BLaER1 (cell line): ENCODE data around the gene ZNF92.
"Not testable (repeated sequence)": the region's sequence is repeated elsewhere in the genome, so short reads cannot be mapped to it uniquely, and the experiment has no call there.

Experiments used
- H3K27ac ChIP-seq: shearing (Covaris generic); formaldehyde crosslinking; 2 replicates; pipeline ENCODE4 v1.8.1; 2022
- H3K27me3 ChIP-seq: shearing (Covaris generic); formaldehyde crosslinking; 2 replicates; pipeline ENCODE4 v1.8.1; 2022
- H3K36me3 ChIP-seq: shearing (Covaris generic); formaldehyde crosslinking; 2 replicates; pipeline ENCODE4 v1.8.1; 2022
- H3K4me1 ChIP-seq: shearing (Covaris generic); formaldehyde crosslinking; 2 replicates; pipeline ENCODE4 v1.8.1; 2022
- H3K4me2 ChIP-seq: shearing (Covaris generic); formaldehyde crosslinking; 2 replicates; pipeline ENCODE4 v1.8.1; 2022
- H3K4me3 ChIP-seq: shearing (Covaris generic); formaldehyde crosslinking; 2 replicates; pipeline ENCODE4 v1.8.1; 2022
- H3K9ac ChIP-seq: shearing (Covaris generic); formaldehyde crosslinking; 2 replicates; pipeline ENCODE4 v1.8.1; 2022
- H3K9me3 ChIP-seq: shearing (Covaris generic); formaldehyde crosslinking; 2 replicates; pipeline ENCODE4 v1.8.1; 2022
- H4K20me1 ChIP-seq: shearing (Covaris generic); formaldehyde crosslinking; 2 replicates; pipeline ENCODE4 v1.8.1; 2022
- Cebpa-rat ChIP-seq: shearing (Covaris generic); IDR thresholded peaks from 2 replicates; pipeline ENCODE4 v1.8.1; 2022

Gene ZNF92

GRCh38 chr7:65373608-65374351 is at the start of gene ZNF92:
TSS of gene ZNF92 (plus strand) at chr7:65373855. CDS start at chr7:65373998, 143 bp downstream.
- Histone ChIP-seq H3K4me3 (peak within 1 kb of the TSS; percentile 86), H3K27me3 (no peaks in the 10 kb centered on the region), H3K9ac (peak within 1 kb of the TSS; percentile 94), H3K4me2 (peak within 1 kb of the TSS; percentile 93), H3K27ac (peak within 1 kb of the TSS; percentile 93), H4K20me1 (peaks cover 42% of the 10 kb centered on the region), H3K36me3 (peaks cover 34% of the 10 kb centered on the region), H3K4me1 (peaks cover 21% of the 10 kb centered on the region), H3K9me3 (peaks cover 28% of the 10 kb centered on the region)
- TF ChIP-seq Cebpa-rat = no peak

DNA sequence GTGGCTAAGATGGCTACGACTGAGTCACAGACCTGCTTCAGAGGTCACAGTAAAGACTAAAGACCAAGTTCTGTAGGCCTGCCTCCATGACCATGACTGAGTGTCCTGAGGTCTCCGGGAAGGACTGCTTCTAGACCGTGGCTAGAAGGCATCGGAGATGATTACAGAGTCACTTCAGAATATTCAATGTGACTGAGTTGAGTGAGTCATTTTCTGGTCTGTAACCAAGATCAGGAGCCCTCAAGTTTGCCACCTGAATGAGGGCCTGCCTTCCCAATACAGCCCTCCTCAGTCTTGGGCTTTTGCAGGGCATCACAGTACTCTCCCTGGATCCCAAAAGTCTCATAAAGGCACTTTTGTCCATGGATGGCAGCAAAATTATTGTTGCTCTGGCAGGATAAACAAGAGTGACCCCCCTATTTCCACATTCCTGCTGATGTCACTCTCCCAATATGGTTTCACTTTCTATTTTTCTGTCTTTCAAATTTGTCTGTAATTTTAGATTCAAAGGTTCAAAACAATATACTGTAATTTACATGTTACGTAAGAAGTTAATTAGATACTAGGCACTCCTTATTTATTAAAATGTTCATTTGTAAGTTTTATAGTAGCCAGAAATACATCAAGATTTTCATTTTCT is 47.7 kb upstream of the ZNF92 start:
- no peak overlapping the region for H3K4me2 ChIP-seq
- TF ChIP-seq Cebpa-rat = no peak

GRCh38 chr7:65338346-65338745 is 35.3 kb upstream of the ZNF92 start:
- Histone ChIP-seq H3K27ac (no peak overlapping the region), H3K27me3 (no peaks in the 10 kb centered on the region), H3K4me2 (no peak overlapping the region), H3K4me3 (no peak overlapping the region), H3K4me1 (no peaks in the 10 kb centered on the region), H3K9ac (no peak overlapping the region), H3K36me3 (no peaks in the 10 kb centered on the region), H4K20me1 (no peaks in the 10 kb centered on the region), H3K9me3 (no peaks in the 10 kb centered on the region; the same call in 1 of the 2 replicates)
- TF ChIP-seq Cebpa-rat = no peak

More for the DNA sequence above, 47.7 kb upstream of the ZNF92 start:
- Histone ChIP-seq H3K9me3 (no peaks in the 10 kb centered on the region), H3K9ac (no peak overlapping the region), H3K27ac (no peak overlapping the region), H4K20me1 (no peaks in the 10 kb centered on the region), H3K4me1 (no peaks in the 10 kb centered on the region), H3K4me3 (no peak overlapping the region), H3K27me3 (no peaks in the 10 kb centered on the region), H3K36me3 (no peaks in the 10 kb centered on the region; the same call in 1 of the 2 replicates)

- no peak overlapping the region for H3K9ac ChIP-seq
- no peak for TF ChIP-seq Cebpa-rat
- no peaks in the 10 kb centered on the region for H4K20me1 ChIP-seq
- no peaks in the 10 kb centered on the region for H3K27me3 ChIP-seq
- H3K4me2 ChIP-seq = no peak overlapping the region
- H3K9me3 ChIP-seq = no peaks in the 10 kb centered on the region; the same call in 1 of the 2 replicates
- H3K4me3 ChIP-seq = no peak overlapping the region
- no peaks in the 10 kb centered on the region for H3K4me1 ChIP-seq
- H3K36me3 ChIP-seq = no peaks in the 10 kb centered on the region
- no peak overlapping the region for H3K27ac ChIP-seq
Measured at GRCh38 chr7:65339257-65339656, 34.4 kb upstream of the ZNF92 start.

- H4K20me1 ChIP-seq = no peaks in the 10 kb centered on the region
- no peak overlapping the region for H3K4me3 ChIP-seq
- no peak for TF ChIP-seq Cebpa-rat
- no peaks in the 10 kb centered on the region for H3K27me3 ChIP-seq
- no peaks in the 10 kb centered on the region for H3K36me3 ChIP-seq
- H3K9me3 ChIP-seq = peaks cover 15% of the 10 kb centered on the region
- no peak overlapping the region for H3K9ac ChIP-seq
- H3K4me2 ChIP-seq = no peak overlapping the region
- H3K4me1 ChIP-seq = no peaks in the 10 kb centered on the region
- no peak overlapping the region for H3K27ac ChIP-seq
Measured at GRCh38 chr7:65342723-65343629, 30.7 kb upstream of the ZNF92 start.

- peaks cover 15% of the 10 kb centered on the region for H3K9me3 ChIP-seq
- not testable (repeated sequence) for H3K4me3 ChIP-seq, H3K4me1 ChIP-seq, H3K4me2 ChIP-seq, H3K36me3 ChIP-seq, H3K27me3 ChIP-seq, H3K9ac ChIP-seq, H3K27ac ChIP-seq, H4K20me1 ChIP-seq
Measured at GRCh38 chr7:65344541-65344940, 29.1 kb upstream of the ZNF92 start.

GRCh38 chr7:65354263-65354662 is 19.4 kb upstream of the ZNF92 start:
- Histone ChIP-seq H3K4me1 (no peaks in the 10 kb centered on the region), H3K9ac (no peak overlapping the region)

DNA sequence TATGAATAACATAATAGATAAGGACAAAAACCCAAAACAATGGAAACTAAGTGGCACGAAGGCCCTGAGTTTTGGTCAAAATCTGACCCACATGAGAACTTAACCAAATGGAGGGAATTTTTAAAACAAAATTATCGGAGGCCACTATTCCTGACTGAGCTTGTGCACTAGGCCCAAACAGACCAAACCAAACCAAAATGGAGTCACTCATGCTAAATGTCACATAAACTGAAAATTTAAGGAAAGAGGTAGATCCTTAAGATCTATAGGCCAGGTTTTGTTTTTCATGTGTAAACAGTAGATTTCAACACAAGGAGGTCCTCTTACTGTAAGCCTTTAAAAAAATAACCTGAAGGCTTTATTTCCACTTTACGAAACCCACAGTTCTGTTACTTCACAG is 3.8 kb upstream of the ZNF92 start:
- Histone ChIP-seq H3K4me1 (peaks cover 8% of the 10 kb centered on the region), H3K36me3 (no peaks in the 10 kb centered on the region), H4K20me1 (peaks cover 9% of the 10 kb centered on the region), H3K4me2 (no peak overlapping the region), H3K4me3 (no peak overlapping the region), H3K9me3 (no peaks in the 10 kb centered on the region), H3K27ac (no peak overlapping the region), H3K27me3 (no peaks in the 10 kb centered on the region), H3K9ac (no peak overlapping the region)
- TF ChIP-seq Cebpa-rat = no peak

More at GRCh38 chr7:65354263-65354662, 19.4 kb upstream of the ZNF92 start:
- Histone ChIP-seq H4K20me1 (no peaks in the 10 kb centered on the region), H3K27ac (no peak overlapping the region), H3K4me2 (no peak overlapping the region), H3K36me3 (no peaks in the 10 kb centered on the region), H3K4me3 (no peak overlapping the region), H3K27me3 (no peaks in the 10 kb centered on the region), H3K9me3 (no peaks in the 10 kb centered on the region; the same call in 1 of the 2 replicates)
- no peak for TF ChIP-seq Cebpa-rat

- Histone ChIP-seq H3K27ac (no peak overlapping the region), H3K36me3 (peaks cover 11% of the 10 kb centered on the region), H4K20me1 (peaks cover 26% of the 10 kb centered on the region), H3K4me1 (peaks cover 21% of the 10 kb centered on the region), H3K4me3 (no peak overlapping the region), H3K27me3 (no peaks in the 10 kb centered on the region), H3K4me2 (no peak overlapping the region), H3K9ac (no peak overlapping the region), H3K9me3 (peaks cover 7% of the 10 kb centered on the region; the same call in 1 of the 2 replicates)
- TF ChIP-seq Cebpa-rat = no peak
Measured at GRCh38 chr7:65371468-65371867, 2.2 kb upstream of the ZNF92 start.

DNA sequence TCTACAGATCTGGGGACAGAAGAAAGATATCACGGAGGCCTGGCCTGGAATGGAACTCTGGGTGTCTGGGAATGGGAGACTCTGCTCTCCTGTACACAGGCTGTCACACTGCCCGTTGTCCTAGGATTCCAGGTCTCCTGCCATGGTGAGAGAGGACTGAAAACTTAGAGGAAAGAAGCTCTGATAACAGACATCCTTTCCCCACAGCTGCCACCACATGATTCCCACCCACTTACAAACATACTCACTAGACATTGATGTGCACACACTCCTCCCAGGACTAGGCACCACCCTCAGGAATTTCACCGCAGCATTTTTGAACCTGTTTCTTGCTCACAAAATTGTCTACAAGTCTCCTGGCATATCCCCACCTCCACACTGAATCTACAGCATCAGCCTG is 5.7 kb downstream of the ZNF92 start:
- H3K4me2 ChIP-seq = no peak overlapping the region
- peaks cover 15% of the 10 kb centered on the region for H3K4me1 ChIP-seq
- peaks cover 84% of the 10 kb centered on the region for H3K36me3 ChIP-seq

More for the DNA sequence above, 5.7 kb downstream of the ZNF92 start:
- TF ChIP-seq Cebpa-rat = no peak
- Histone ChIP-seq H3K27me3 (no peaks in the 10 kb centered on the region), H3K27ac (no peak overlapping the region), H3K9ac (no peak overlapping the region), H3K9me3 (peaks cover 54% of the 10 kb centered on the region), H4K20me1 (peaks cover 93% of the 10 kb centered on the region), H3K4me3 (no peak overlapping the region)
